HG03354 (cell line): ENCODE data around the gene CCDC14.
A peak's percentile ranks its signal among the peaks of the same experiment; 100 is the strongest.
"Not testable (repeated sequence)": the region's sequence is repeated elsewhere in the genome, so short reads cannot be mapped to it uniquely, and the experiment has no call there.

Experiments
- ATAC-seq: cut with Tn5 transposase; IDR thresholded peaks from one replicate; pipeline ENCODE4 v1.9.1; 2021; ENCODE audit warnings: mild to moderate bottlenecking; ENCODE audit not compliant: unreplicated experiment, poor library complexity, severe bottlenecking

The CCDC14 gene

DNA sequence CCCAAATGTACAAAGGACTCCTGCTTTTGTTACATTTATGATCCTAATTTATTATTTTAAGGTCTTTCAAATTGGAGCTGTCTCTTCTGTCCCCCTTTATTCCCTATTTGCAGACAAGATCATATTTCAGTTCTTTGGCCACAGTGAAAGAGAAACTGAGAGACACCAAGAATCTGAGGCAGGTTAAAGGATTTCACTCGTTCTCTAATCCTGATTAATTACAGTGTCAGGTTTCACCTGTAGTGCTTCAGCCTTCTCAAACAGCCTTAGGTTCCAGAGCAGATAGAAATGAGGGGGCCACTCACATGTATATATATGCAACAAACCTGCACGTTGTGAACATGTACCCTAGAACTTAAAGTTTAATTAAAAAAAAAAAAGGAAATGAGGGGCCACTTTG lies 6.2 kb upstream of the CCDC14 start:
- not testable (repeated sequence) for ATAC-seq

- ATAC-seq, result peak; percentile 62
These were observed 5.8 kb upstream of the CCDC14 start for GRCh38 chr3:123966799-123967198.

DNA sequence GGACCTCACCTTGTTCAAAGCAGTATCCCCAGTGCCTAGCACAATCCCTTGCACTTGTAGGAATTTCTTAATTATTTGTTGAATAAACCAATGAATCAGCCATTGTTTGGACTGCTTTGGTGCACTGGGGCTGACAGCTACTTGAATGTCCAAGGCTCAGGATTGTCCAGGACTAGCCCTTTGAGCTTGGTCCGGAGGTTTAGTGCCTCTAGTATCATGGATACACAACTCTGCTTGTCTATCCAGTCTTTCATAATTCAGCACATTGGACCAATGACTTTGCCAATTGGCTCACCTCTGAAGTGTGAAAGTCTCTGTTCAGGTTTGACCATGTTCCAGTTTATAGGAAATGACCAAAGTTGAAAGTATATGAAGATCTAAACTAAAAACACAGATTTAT lies 3.8 kb upstream of the CCDC14 start:
- ATAC-seq, result not testable (repeated sequence)

GRCh38 chr3:123961508-123961856 lies 453 bp upstream of the CCDC14 start:
- ATAC-seq, result peak; percentile 2

DNA sequence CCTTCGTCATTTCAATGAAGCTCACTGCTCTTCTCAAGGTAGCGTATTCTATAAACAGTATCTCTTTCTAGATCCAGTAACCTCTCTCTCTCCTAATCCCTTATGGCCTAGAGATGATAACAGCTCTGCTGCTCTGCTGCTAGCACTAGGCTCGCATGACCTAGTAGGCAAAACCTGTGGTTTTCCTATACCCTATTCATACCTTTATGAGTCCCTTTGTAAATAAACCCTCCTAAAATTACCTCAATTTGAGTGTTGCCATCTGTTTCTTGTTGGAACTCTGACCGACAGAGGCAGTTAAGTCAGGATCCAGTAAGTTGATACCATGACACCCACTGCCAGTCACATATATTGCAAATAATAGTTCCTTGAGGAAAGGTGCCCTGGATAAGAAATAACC lies 7.3 kb downstream of the CCDC14 start:
- peak; percentile 87 for ATAC-seq

DNA sequence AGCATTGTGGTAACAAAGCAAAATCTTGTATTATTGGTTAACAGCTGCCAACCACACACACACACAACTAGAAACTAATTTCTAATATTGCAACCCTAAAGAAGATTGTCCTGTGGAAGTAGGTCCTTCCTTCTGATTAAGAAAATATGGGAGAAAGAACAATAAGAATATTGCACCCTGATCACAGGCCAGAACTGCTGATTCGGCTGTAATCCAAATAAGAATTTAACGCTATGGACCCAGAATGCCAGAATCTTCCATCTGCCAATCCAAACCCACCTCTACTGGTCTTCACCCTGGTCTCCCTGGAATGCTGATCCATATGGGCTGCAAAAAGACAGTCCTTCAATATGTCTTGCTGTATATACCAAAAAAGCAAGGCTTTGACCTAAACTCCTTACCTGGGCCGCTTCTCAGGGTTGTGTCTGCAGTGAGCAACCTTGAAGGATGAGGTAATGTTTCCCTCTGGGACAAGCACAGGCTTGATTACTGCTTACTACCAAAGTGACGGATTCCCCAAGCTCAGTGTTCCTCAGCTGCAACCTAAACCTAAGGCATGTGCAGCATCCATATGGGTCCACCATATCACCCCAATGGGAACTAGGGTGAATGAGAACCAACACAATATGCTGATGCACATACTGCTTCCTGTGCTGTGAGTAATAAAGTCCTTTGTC lies 8.0 kb downstream of the CCDC14 start:
- peak; percentile 36 for ATAC-seq

GRCh38 chr3:123951522-123952447 lies 9.2 kb downstream of the CCDC14 start:
- no peak for ATAC-seq

DNA sequence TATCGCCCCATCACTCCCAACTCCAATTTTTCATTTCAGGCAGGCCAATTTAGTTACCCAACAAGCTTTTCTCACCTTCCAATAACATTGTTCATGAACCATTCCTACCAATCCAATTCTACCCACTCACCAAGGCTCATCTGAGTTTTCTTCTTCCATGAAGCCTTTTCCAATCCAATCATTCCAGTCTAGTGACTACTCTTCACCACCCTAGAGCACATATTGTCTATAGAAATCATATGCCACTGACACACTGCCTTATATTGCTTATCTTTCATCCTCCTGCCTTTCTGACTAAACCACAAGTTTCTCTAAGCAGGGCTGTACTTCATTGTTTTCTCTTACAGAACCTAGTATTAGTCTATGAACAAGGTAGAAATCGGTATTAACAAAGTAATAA lies 11.4 kb downstream of the CCDC14 start:
- ATAC-seq, result no peak

DNA sequence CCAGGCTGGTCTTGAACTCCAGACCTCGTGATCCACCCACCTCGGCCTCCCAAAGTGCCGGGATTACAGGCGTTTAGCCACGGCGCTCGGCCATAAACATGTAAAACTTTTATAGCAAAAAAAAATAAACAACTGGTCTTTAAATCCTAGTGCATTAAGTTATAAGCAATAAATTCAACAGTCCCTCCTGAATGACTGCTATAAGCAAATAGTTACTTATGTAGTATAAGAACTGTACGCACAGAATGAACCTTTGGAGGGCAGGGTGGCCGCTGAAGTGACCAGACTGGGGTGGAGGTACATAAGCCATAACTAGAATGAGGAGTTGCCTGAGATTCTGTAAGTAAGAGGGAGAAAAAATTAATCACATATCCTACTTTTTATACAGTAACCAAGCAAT lies 12.6 kb downstream of the CCDC14 start:
- no peak for ATAC-seq

- no peak for ATAC-seq
These were observed 13.5 kb downstream of the CCDC14 start for GRCh38 chr3:123947482-123947881.

GRCh38 chr3:123941542-123941941 lies 19.5 kb downstream of the CCDC14 start:
- ATAC-seq, result no peak

DNA sequence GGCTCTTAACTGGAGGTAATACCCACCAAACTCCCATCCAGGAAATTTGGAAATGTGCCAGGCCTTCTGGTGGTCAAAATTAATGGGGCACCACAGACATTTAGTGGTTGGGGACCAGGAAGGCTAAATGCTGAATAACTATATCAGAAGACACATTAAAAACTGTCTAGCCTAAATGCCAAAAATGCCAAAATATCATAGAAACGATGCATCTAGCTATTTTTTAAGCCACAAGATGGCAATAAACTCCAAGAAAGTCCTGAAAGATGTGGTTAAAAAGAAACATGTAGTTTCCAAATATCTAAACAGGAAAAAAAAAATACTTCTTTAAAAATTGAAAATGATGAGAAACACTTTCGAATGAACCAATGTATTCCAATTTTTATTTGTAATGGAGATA lies 19.9 kb downstream of the CCDC14 start:
- no peak for ATAC-seq

GRCh38 chr3:123939706-123940105 lies 21.3 kb downstream of the CCDC14 start:
- no peak for ATAC-seq

DNA sequence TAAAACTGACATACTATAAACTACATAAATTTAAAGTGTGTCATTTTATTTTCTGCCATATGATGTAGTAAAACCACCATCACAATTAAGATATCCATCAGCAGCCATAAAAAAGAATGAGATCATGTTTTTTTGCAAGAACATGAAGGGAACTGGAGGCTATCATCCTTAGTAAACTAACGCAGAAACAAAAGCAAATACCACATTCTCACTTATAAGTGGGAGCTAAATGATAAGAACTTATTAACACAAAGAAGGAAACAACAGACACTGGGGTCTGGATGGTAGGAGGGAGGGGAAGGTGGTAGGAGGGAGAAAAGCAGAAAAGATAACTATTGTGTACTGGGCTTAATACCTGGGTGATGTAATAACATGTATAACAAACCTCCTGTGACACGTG lies 24.6 kb downstream of the CCDC14 start:
- no peak for ATAC-seq

DNA sequence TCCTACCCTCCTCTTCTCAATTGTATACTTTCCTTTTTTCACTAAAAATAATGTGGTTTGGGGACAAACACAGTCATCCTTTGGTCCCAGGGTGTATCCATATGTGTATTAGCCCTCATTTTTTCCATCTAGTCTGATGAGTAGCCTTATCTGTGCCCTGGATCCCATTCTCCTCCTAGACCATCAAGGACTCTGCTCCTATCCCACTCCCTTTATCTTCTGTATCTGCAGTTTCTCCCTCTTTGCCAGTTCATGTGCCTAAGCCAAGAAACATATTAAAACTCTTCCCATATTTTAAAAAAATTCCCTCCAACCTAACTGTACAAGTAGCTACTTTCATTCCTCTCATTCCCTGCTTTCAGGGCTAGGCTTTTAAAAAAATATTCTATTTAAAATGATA lies 25.2 kb downstream of the CCDC14 start:
- no peak for ATAC-seq

GRCh38 chr3:123934250-123934649 lies 26.8 kb downstream of the CCDC14 start:
- ATAC-seq, result no peak

DNA sequence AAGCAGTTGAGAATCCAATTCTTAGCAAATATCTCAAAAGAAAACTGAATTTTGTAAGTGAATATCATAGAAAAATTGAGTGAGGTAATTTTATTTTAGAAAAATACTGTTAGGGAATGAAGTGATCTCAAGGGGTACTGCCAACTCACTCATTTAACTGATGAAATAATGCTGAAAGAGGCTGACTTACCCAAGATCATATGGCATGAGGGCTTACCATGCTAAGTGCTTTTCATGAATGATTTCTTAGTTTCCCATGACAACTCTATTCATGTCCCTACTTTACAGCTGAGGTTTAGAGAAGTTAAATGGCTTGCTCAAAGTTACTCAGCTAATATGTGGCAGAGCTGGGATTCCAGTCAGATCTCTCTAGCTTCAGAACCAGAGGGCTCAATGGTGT lies 30.6 kb downstream of the CCDC14 start:
- ATAC-seq, result no peak

DNA sequence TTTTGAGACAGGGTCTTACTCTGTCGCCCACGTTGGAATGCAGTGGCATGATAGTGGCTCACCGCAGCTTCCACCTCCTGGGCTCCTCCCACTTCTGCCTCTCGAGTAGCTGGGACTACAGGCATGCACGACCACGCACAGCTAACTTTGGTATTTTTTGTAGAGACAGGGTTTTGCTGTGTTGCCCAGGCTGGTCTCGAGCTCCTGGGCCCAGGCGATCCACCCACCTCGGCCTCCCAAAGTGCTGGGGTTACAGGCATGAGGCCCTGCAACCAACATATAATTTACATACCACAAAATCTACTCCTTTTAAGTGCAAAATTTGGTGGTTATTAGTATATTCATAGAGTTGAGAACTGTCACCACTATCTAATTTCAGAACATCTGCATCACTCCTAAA lies 31.7 kb downstream of the CCDC14 start:
- no peak for ATAC-seq

DNA sequence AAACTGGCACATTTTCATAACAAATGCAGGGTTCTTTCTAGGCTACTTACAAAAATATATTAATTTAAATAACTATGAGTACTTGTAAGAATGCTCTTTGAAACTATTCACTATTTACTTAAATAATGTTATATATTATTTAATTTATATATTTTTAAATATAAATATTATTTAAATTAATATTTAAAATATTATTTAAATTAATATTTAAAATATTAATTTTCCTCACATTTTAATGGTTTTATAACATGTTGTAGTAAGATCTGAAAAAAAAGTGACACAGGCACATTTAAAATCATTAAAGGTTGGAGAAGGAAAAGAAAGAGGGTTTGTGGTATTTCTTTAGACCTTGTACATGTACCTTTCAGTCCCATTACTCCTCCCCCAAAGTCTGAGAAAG lies 34.6 kb downstream of the CCDC14 start:
- no peak for ATAC-seq

GRCh38 chr3:123920868-123921267 lies 40.2 kb downstream of the CCDC14 start:
- ATAC-seq, result no peak

DNA sequence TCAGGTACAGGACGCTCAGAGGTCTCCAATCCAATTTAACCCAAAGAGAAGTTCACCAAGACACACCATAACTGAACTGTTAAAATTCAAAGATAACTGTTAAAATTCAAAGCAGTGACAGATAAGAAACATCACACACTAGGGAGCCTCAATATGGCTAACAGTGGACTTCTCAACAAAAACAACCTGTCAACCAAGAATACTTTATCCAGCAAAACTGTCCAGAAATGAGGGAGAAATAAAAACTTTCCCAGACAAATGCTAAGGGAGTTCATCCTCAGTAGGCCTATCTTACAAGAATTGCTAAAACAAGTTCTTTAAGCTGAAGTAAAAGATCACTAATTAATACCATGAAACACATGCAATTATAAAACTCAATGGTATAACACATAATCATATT lies 40.6 kb downstream of the CCDC14 start:
- no peak for ATAC-seq
